Neural cell (in vitro differentiated cells): Measurements from ENCODE around the gene TGFBRAP1. TPM values are rescaled to one million over a fixed set of nuclear protein-coding genes. Genes with fewer than 3 reads are reported as not detected.

Source experiments
- H2AFZ ChIP-seq: fragments of 200-600, 300-800 bp; sonication (generic), shearing (Covaris generic); 2 replicates; pipeline ENCODE4 v1.6.0; 2014; ENCODE audit warnings: low read depth, mild to moderate bottlenecking, antibody characterized with exemption, low read length, moderate library complexity
- H3F3A ChIP-seq: fragments of 200-600 bp; shearing (Covaris generic); 2 replicates; pipeline ENCODE4 v1.6.1; 2016; ENCODE audit warnings: mild to moderate bottlenecking, moderate library complexity, mixed read lengths, antibody characterized with exemption, low read length; ENCODE audit not compliant: insufficient read depth, poor library complexity, severe bottlenecking
- H3K27ac ChIP-seq: fragments of 200-600, 300-800 bp; sonication (generic), shearing (Covaris generic); 2 replicates; pipeline ENCODE4 v1.5.1; 2014; ENCODE audit warnings: mild to moderate bottlenecking, low read length, moderate library complexity
- H3K27me3 ChIP-seq: fragments of 300-800, 200-600 bp; sonication (generic), shearing (Covaris generic); 2 replicates; pipeline ENCODE4 v1.6.0; 2014; ENCODE audit warnings: mild to moderate bottlenecking, low read depth, low read length, moderate library complexity; ENCODE audit not compliant: insufficient read depth
- H3K36me3 ChIP-seq: fragments of 300-800, 200-600 bp; sonication (generic), shearing (Covaris generic); 2 replicates; pipeline ENCODE4 v1.5.1; 2014; ENCODE audit warnings: mild to moderate bottlenecking, antibody characterized with exemption, low read length, moderate library complexity; ENCODE audit not compliant: insufficient read depth
- H3K4me2 ChIP-seq: fragments of 300-800, 200-600 bp; sonication (generic), shearing (Covaris generic); 2 replicates; pipeline ENCODE4 v1.6.0; 2014; ENCODE audit warnings: mild to moderate bottlenecking, low read length
- H3K4me3 ChIP-seq: fragments of 300-800, 200-600 bp; sonication (generic), shearing (Covaris generic); 2 replicates; pipeline ENCODE4 v1.5.1; 2014; ENCODE audit warnings: mild to moderate bottlenecking, low read length, moderate library complexity
- H3K79me2 ChIP-seq: fragments of 200-600 bp; shearing (Covaris generic); replicated peaks from 2 replicates; pipeline ENCODE4 v1.6.0; 2014; ENCODE audit warnings: mild to moderate bottlenecking, low read length, moderate library complexity; ENCODE audit not compliant: insufficient read depth
- H3K9ac ChIP-seq: fragments of 300-800, 200-600 bp; sonication (generic), shearing (Covaris generic); 2 replicates; pipeline ENCODE4 v1.6.1; 2016; ENCODE audit warnings: mild to moderate bottlenecking, low read length, mixed read lengths
- H3K9me2 ChIP-seq: fragments of 200-600 bp; shearing (Covaris generic); 2 replicates; pipeline ENCODE4 v1.6.1; 2016; ENCODE audit warnings: mild to moderate bottlenecking, low read length, mixed read lengths; ENCODE audit not compliant: insufficient read depth
- H3K9me3 ChIP-seq: fragments of 200-600, 300-800 bp; sonication (generic), shearing (Covaris generic); 2 replicates; pipeline ENCODE4 v1.6.1; 2016; ENCODE audit warnings: mild to moderate bottlenecking, mixed run types, low read length, moderate library complexity, mixed read lengths
- H4K20me1 ChIP-seq: fragments of 200-600 bp; shearing (Covaris generic); 2 replicates; pipeline ENCODE4 v1.6.1; 2016; ENCODE audit warnings: mild to moderate bottlenecking, mixed run types; ENCODE audit not compliant: insufficient read depth
- EP300 ChIP-seq: fragments of 450-650 bp; conservative IDR thresholded peaks from 2 replicates; pipeline ENCODE4 v1.6.1; 2014; ENCODE audit warnings: antibody characterized with exemption, mild to moderate bottlenecking, moderate library complexity; ENCODE audit not compliant: poor library complexity, severe bottlenecking
- EZH2 ChIP-seq: fragments of 200-600, 300-800 bp; shearing (Covaris generic), sonication (generic); IDR thresholded peaks from 2 replicates; pipeline ENCODE4 v1.6.1; 2014; ENCODE audit warnings: antibody characterized with exemption, low read length, borderline replicate concordance, mild to moderate bottlenecking; ENCODE audit not compliant: insufficient read depth, poor library complexity, severe bottlenecking
- MXI1 ChIP-seq: fragments of 450-650 bp; conservative IDR thresholded peaks from 2 replicates; pipeline ENCODE4 v1.6.1; 2014; ENCODE audit warnings: antibody characterized with exemption, mild to moderate bottlenecking; ENCODE audit not compliant: poor library complexity, severe bottlenecking
- POLR2AphosphoS5 ChIP-seq: IDR thresholded peaks from 2 replicates; pipeline ENCODE4 v1.6.1; 2012
- RAD21 ChIP-seq: fragments of 450-650 bp; conservative IDR thresholded peaks from 2 replicates; pipeline ENCODE4 v1.6.1; 2014; ENCODE audit warnings: antibody characterized with exemption, mild to moderate bottlenecking, moderate library complexity
- SMC3 ChIP-seq: fragments of 450-650 bp; conservative IDR thresholded peaks from 2 replicates; pipeline ENCODE4 v1.6.1; 2014; ENCODE audit warnings: antibody characterized with exemption, mild to moderate bottlenecking, moderate library complexity; ENCODE audit not compliant: poor library complexity
- TAF1 ChIP-seq: IDR thresholded peaks from 2 replicates; pipeline ENCODE4 v1.6.1; 2012; ENCODE audit warnings: low read depth
- polyA plus RNA-seq: library from polyadenylated mRNA; depleted of rRNA; stranded (reverse); fragments of >200 nt; gene quantifications from 2 replicates; pipeline ENCODE4 v1.2.3, GENCODE V29; 2014
- TF ChIP-seq, protein P1 (sequence below): IDR thresholded peaks from 2 replicates; pipeline ENCODE4 v1.6.1; 2012; ENCODE audit warnings: borderline replicate concordance
- TF ChIP-seq, protein P2 (sequence below): fragments of 450-650 bp; IDR thresholded peaks from 2 replicates; pipeline ENCODE4 v1.5.1; 2014; ENCODE audit warnings: antibody characterized with exemption, mild to moderate bottlenecking, moderate library complexity; ENCODE audit not compliant: poor library complexity, severe bottlenecking

Gene TGFBRAP1
- polyA plus RNA-seq, 1 donor from 2014 or later = 13.9 TPM

DNA sequence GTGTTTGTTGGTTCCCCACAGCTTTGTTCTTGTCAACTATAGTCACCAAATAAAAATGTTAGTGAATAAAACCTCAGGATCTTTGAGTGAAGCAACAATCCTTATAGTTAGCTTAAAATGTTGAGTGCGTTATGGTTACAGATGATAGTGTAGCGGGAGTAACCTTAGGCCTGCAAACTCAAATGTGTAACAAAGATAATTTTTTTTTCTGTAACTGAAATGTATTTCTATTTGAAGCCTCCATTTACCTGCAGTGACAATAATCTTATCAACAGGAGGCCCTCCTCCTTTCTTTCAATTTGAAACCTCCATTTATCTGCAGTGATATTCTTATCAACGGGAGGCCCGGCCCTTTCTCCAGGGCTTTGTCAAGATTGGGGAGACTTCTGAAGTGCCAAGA, 4.7 kb upstream of the TGFBRAP1 start:
- H3K79me2 ChIP-seq = peaks cover 32% of the 10 kb centered on the region
- no peak overlapping the region for H3K4me3 ChIP-seq
- no peaks in the 10 kb centered on the region for H4K20me1 ChIP-seq
- no peak overlapping the region for H3K27ac ChIP-seq
- no peaks in the 10 kb centered on the region for H3K36me3 ChIP-seq
- H3F3A ChIP-seq = no peaks in the 10 kb centered on the region
- no peak overlapping the region for H3K9ac ChIP-seq
- H3K9me3 ChIP-seq = no peaks in the 10 kb centered on the region
- no peak overlapping the region for H3K4me2 ChIP-seq
- TF ChIP-seq SMC3 (no peak), EZH2 (no peak), MXI1 (no peak), RAD21 (no peak), POLR2AphosphoS5 (no peak), EP300 (no peak), TAF1 (no peak)
- TF ChIP-seq, protein P1, sequence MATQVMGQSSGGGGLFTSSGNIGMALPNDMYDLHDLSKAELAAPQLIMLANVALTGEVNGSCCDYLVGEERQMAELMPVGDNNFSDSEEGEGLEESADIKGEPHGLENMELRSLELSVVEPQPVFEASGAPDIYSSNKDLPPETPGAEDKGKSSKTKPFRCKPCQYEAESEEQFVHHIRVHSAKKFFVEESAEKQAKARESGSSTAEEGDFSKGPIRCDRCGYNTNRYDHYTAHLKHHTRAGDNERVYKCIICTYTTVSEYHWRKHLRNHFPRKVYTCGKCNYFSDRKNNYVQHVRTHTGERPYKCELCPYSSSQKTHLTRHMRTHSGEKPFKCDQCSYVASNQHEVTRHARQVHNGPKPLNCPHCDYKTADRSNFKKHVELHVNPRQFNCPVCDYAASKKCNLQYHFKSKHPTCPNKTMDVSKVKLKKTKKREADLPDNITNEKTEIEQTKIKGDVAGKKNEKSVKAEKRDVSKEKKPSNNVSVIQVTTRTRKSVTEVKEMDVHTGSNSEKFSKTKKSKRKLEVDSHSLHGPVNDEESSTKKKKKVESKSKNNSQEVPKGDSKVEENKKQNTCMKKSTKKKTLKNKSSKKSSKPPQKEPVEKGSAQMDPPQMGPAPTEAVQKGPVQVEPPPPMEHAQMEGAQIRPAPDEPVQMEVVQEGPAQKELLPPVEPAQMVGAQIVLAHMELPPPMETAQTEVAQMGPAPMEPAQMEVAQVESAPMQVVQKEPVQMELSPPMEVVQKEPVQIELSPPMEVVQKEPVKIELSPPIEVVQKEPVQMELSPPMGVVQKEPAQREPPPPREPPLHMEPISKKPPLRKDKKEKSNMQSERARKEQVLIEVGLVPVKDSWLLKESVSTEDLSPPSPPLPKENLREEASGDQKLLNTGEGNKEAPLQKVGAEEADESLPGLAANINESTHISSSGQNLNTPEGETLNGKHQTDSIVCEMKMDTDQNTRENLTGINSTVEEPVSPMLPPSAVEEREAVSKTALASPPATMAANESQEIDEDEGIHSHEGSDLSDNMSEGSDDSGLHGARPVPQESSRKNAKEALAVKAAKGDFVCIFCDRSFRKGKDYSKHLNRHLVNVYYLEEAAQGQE = no peak
- TF ChIP-seq, protein P2, sequence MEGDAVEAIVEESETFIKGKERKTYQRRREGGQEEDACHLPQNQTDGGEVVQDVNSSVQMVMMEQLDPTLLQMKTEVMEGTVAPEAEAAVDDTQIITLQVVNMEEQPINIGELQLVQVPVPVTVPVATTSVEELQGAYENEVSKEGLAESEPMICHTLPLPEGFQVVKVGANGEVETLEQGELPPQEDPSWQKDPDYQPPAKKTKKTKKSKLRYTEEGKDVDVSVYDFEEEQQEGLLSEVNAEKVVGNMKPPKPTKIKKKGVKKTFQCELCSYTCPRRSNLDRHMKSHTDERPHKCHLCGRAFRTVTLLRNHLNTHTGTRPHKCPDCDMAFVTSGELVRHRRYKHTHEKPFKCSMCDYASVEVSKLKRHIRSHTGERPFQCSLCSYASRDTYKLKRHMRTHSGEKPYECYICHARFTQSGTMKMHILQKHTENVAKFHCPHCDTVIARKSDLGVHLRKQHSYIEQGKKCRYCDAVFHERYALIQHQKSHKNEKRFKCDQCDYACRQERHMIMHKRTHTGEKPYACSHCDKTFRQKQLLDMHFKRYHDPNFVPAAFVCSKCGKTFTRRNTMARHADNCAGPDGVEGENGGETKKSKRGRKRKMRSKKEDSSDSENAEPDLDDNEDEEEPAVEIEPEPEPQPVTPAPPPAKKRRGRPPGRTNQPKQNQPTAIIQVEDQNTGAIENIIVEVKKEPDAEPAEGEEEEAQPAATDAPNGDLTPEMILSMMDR = no peak
- no peaks in the 10 kb centered on the region for H3K27me3 ChIP-seq
- H3K9me2 ChIP-seq = no peaks in the 10 kb centered on the region
- H2AFZ ChIP-seq = no peak overlapping the region

DNA sequence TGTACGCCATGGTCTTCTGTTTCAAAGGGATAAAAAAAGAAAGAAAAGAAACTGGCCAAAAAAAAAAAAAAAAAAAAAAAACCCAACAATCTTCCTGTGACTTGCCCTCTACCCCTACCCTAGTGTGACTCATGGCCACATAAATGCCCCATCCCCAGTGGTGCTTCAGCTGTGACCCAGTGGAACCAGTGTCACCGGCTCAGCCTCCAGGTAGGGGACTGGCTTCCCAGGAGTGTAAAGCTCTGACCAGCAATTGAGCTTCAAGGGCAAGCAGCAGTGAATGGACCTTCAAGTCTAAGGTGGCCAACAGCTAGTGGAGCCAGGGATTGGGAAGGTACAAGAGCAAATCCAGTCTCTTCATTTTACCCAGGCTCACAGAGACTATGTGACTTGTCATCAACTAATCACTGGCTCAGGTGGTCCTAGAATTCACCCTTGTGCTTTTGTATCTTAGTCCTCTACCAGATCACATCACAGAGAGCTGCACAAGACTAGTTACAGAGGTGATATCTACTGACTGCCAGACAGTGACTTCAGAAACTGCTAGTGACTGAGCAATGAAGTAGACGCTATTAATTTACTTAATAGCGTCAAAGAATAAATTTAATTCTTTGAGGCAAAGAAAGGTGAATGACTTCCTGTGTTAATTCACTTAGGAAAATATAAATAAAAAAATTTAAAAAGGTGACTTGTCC, 1.3 kb upstream of the TGFBRAP1 start:
- Histone ChIP-seq H2AFZ (no peak overlapping the region), H3K9me3 (no peaks in the 10 kb centered on the region), H3F3A (no peaks in the 10 kb centered on the region), H3K79me2 (peaks cover 14% of the 10 kb centered on the region), H3K9ac (no peak overlapping the region), H3K4me3 (no peak overlapping the region), H3K27me3 (no peaks in the 10 kb centered on the region), H3K36me3 (no peaks in the 10 kb centered on the region), H4K20me1 (no peaks in the 10 kb centered on the region), H3K9me2 (no peaks in the 10 kb centered on the region), H3K27ac (no peak overlapping the region), H3K4me2 (no peak overlapping the region)
- TF ChIP-seq EP300 (no peak), EZH2 (no peak), RAD21 (no peak), POLR2AphosphoS5 (no peak)
- TF ChIP-seq, protein P2 = no peak
- TF ChIP-seq, protein P1 = no peak
